ENCODE results near the gene IL31RA.

The IL31RA gene

DNA sequence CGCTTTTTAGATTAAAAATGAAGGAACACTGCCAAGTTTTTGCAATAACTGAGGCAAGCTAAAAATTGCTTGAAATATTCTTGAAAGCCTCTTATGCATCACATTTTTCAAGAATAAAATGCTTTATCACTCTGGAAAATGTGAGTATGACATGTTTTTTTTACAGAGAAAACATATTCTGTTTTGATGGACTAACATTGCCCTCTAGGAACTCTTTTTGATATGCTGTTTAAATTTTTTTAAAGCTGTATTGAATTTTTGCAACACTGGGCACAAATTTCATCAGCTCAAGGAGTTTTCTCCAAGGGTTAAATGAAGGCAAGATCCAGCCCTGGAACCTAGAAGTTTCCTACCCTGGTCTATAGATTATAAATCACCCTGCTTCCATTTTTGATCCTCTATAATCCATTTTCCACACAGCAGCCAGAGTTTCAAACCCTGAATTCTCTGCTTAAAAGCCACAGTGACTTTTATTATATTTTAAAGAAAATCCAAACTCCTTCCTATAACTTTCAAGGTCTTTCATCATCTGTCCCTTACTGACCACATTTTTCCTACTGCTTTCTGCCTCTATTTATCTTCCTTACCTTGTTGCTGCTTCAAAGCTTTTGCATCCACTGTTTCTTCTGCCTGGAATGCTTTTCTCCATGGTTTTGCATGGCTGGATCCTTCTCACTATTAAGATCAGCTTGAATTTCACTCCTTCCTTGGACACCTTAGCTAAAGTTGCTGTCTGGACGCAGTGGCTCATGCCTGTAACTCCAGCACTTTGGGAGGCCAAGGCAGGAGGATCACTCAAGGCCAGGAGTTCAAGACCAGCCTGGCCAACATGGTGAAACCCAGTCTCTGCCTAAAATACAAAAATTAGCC lies 60.9 kb downstream of the IL31RA start:
- Histone ChIP-seq H2BK15ac (replicated peaks; ENCODE audit: low read depth) (no peak overlapping the region), H3K9ac (ENCODE audit: low read length) (no peak overlapping the region), H3K23ac (ENCODE audit: low read length) (no peak overlapping the region), H2BK120ac (ENCODE audit: low read depth, low read length) (no peak overlapping the region), H3K79me2 (ENCODE audit: control insufficient read depth, insufficient read depth, low read length) (no peaks in the 10 kb centered on the region), H3K4me2 (ENCODE audit: low read length) (no peak overlapping the region), H3K27ac (ENCODE audit: low read depth, low read length) (no peak overlapping the region), H3K18ac (ENCODE audit: low read length) (no peak overlapping the region), H3K4me3 (ENCODE audit: low read length) (no peak overlapping the region), H3K79me1 (ENCODE audit: low read length) (no peaks in the 10 kb centered on the region), H2BK5ac (ENCODE audit: low read length) (no peak overlapping the region), H3K4ac (ENCODE audit: low read depth, low read length) (no peak overlapping the region), H4K8ac (ENCODE audit: low read depth, low read length) (no peak overlapping the region), H3K36me3 (ENCODE audit: control insufficient read depth, insufficient read depth, low read length) (no peaks in the 10 kb centered on the region), H4K5ac (ENCODE audit: low read length) (no peak overlapping the region), H2AK5ac (ENCODE audit: low read length) (no peak overlapping the region), H3K56ac (ENCODE audit: low read length) (no peak overlapping the region), H3K27me3 (ENCODE audit: insufficient read depth, low read length, poor library complexity) (no peaks in the 10 kb centered on the region), H3K4me1 (ENCODE audit: control insufficient read depth, low read depth, low read length) (no peaks in the 10 kb centered on the region)
- no CpG with 5 or more reads among the region's 2 CpGs for WGBS (ENCODE audit: extremely low coverage, insufficient coverage, low lambda C conversion rate)
- no peak for DNase-seq

DNA sequence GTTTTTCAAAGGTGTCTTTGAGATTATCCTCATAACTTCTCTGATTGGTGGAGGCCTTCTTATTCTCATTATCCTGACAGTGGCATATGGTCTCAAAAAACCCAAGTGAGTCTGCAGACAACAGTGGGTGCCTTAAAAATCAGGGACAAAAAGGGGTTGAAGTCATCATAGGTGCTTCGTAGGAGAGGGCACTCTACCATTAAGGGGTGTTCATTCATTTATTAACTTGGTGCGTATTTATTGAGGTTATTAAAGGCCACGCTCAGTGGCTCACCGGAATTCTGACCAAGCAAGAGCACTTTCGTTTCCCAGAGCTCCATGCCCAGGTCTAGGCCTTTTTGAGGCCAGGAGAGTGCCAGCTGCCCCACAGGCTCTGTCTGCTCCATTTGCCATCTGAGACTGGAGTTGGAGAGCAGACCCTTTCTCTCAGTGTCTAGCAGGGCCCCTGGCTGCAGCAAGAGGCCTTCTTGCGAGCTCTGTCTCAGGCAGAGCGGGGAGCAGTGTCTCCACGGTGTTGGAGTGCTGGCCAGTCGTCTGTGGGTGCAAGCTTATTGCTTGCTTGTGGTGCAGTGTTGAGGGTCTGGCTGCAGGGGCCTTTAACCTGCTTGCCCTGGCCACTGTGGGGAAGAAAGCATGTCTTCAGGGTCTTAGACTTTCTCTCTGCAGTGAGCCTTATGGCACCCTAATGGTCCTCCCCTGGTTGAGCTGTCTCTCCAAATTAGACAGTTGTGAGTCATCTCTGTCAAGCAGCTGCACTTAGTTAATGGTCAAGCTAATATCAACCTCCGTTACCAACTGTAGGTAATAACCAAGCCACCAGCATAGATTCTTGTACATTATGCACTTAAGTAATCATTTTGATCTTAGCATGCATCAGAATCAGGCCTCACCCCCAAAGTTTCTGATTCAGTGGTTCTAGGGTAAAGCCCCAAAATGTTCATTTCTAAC lies 62.6 kb downstream of the IL31RA start:
- Histone ChIP-seq H3K36me3 (ENCODE audit: control insufficient read depth, insufficient read depth, low read length) (no peaks in the 10 kb centered on the region), H3K27me3 (ENCODE audit: insufficient read depth, low read length, poor library complexity) (no peaks in the 10 kb centered on the region), H2BK5ac (ENCODE audit: low read length) (no peak overlapping the region), H3K4me2 (ENCODE audit: low read length) (no peak overlapping the region), H3K23ac (ENCODE audit: low read length) (no peak overlapping the region), H4K5ac (ENCODE audit: low read length) (no peak overlapping the region), H2BK120ac (ENCODE audit: low read depth, low read length) (no peak overlapping the region), H3K9ac (ENCODE audit: low read length) (no peak overlapping the region), H3K56ac (ENCODE audit: low read length) (no peak overlapping the region), H3K18ac (ENCODE audit: low read length) (no peak overlapping the region), H3K4ac (ENCODE audit: low read depth, low read length) (no peak overlapping the region), H3K27ac (ENCODE audit: low read depth, low read length) (no peak overlapping the region), H2BK15ac (replicated peaks; ENCODE audit: low read depth) (no peak overlapping the region), H2AK5ac (ENCODE audit: low read length) (no peak overlapping the region), H3K4me1 (ENCODE audit: control insufficient read depth, low read depth, low read length) (no peaks in the 10 kb centered on the region), H3K79me1 (ENCODE audit: low read length) (no peaks in the 10 kb centered on the region), H3K4me3 (ENCODE audit: low read length) (no peak overlapping the region), H4K8ac (ENCODE audit: low read depth, low read length) (no peak overlapping the region), H3K79me2 (ENCODE audit: control insufficient read depth, insufficient read depth, low read length) (no peaks in the 10 kb centered on the region)
- no peak for DNase-seq
- WGBS (ENCODE audit: extremely low coverage, insufficient coverage, low lambda C conversion rate): no CpG with 5 or more reads among the region's 10 CpGs

DNA sequence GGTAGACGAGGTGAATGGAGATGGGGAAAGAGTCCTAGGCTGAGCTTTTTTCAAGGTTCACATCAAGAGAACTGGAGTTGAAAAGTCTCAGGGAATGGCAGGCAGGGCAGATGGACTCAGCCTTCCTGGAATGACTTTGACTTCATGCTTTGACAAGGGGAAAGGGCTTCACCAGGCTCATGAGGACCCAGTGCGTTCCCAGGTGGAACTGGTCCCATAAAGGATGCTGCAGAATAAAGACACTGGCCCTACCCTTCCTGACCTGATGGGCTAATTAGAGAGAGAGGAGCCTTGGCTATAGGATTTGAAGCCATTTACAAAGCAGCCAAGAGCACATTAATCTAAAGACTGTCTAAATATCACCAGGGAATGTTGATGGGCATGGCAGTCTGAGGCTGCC lies 63.8 kb downstream of the IL31RA start:
- no peak overlapping the region for H2BK15ac ChIP-seq (replicated peaks; ENCODE audit: low read depth)
- no peak overlapping the region for H3K56ac ChIP-seq (ENCODE audit: low read length)
- H3K27ac ChIP-seq (ENCODE audit: low read depth, low read length): no peak overlapping the region
- H3K36me3 ChIP-seq (ENCODE audit: control insufficient read depth, insufficient read depth, low read length): no peaks in the 10 kb centered on the region
- no peak overlapping the region for H3K18ac ChIP-seq (ENCODE audit: low read length)
- H2AK5ac ChIP-seq (ENCODE audit: low read length): no peak overlapping the region
- H3K23ac ChIP-seq (ENCODE audit: low read length): no peak overlapping the region
- H3K27me3 ChIP-seq (ENCODE audit: insufficient read depth, low read length, poor library complexity): no peaks in the 10 kb centered on the region
- H4K8ac ChIP-seq (ENCODE audit: low read depth, low read length): no peak overlapping the region
- no peak overlapping the region for H3K9ac ChIP-seq (ENCODE audit: low read length)
- no peak overlapping the region for H2BK120ac ChIP-seq (ENCODE audit: low read depth, low read length)
- no peak for DNase-seq
- WGBS (ENCODE audit: extremely low coverage, insufficient coverage, low lambda C conversion rate): no CpG with 5 or more reads among the region's 2 CpGs
- no peak overlapping the region for H3K4ac ChIP-seq (ENCODE audit: low read depth, low read length)
- no peak overlapping the region for H2BK5ac ChIP-seq (ENCODE audit: low read length)
- no peak overlapping the region for H3K4me3 ChIP-seq (ENCODE audit: low read length)
- no peak overlapping the region for H3K4me2 ChIP-seq (ENCODE audit: low read length)
- no peak overlapping the region for H4K5ac ChIP-seq (ENCODE audit: low read length)
- H3K79me1 ChIP-seq (ENCODE audit: low read length): no peaks in the 10 kb centered on the region
- H3K4me1 ChIP-seq (ENCODE audit: control insufficient read depth, low read depth, low read length): no peaks in the 10 kb centered on the region
- H3K79me2 ChIP-seq (ENCODE audit: control insufficient read depth, insufficient read depth, low read length): no peaks in the 10 kb centered on the region

DNA sequence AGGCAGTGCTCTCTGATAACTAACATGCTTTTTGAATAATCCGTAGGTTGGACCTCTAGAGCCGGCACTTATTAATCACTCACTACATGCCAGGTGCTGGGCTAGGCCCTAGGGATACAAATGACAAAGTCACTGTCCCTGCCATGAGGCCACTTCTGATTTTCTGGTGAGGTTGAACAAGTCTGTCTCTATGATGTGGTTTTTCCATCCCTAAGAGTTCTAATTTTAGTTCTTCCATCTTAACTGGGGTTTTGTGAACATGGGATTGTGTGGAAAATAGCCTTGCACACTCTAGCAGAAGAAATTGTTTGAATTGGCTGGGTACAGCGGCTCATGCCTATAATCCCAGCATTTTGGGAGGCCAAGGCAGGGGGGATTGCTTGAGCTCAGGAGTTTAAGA lies 64.6 kb downstream of the IL31RA start:
- H3K79me2 ChIP-seq (ENCODE audit: control insufficient read depth, insufficient read depth, low read length): no peaks in the 10 kb centered on the region
- H3K27me3 ChIP-seq (ENCODE audit: insufficient read depth, low read length, poor library complexity): no peaks in the 10 kb centered on the region
- no peak overlapping the region for H3K56ac ChIP-seq (ENCODE audit: low read length)
- H4K5ac ChIP-seq (ENCODE audit: low read length): no peak overlapping the region
- no CpG with 5 or more reads among the region's 3 CpGs for WGBS (ENCODE audit: extremely low coverage, insufficient coverage, low lambda C conversion rate)
- no peak for DNase-seq
- H3K4me3 ChIP-seq (ENCODE audit: low read length): no peak overlapping the region
- H3K4ac ChIP-seq (ENCODE audit: low read depth, low read length): no peak overlapping the region
- H3K79me1 ChIP-seq (ENCODE audit: low read length): no peaks in the 10 kb centered on the region
- H2BK15ac ChIP-seq (replicated peaks; ENCODE audit: low read depth): no peak overlapping the region
- no peak overlapping the region for H2BK120ac ChIP-seq (ENCODE audit: low read depth, low read length)
- H3K9ac ChIP-seq (ENCODE audit: low read length): no peak overlapping the region
- no peak overlapping the region for H2AK5ac ChIP-seq (ENCODE audit: low read length)
- H3K4me1 ChIP-seq (ENCODE audit: control insufficient read depth, low read depth, low read length): no peaks in the 10 kb centered on the region
- no peak overlapping the region for H3K4me2 ChIP-seq (ENCODE audit: low read length)
- H3K18ac ChIP-seq (ENCODE audit: low read length): no peak overlapping the region
- H3K23ac ChIP-seq (ENCODE audit: low read length): no peak overlapping the region
- H4K8ac ChIP-seq (ENCODE audit: low read depth, low read length): no peak overlapping the region
- no peak overlapping the region for H3K27ac ChIP-seq (ENCODE audit: low read depth, low read length)
- H2BK5ac ChIP-seq (ENCODE audit: low read length): no peak overlapping the region
- H3K36me3 ChIP-seq (ENCODE audit: control insufficient read depth, insufficient read depth, low read length): no peaks in the 10 kb centered on the region

DNA sequence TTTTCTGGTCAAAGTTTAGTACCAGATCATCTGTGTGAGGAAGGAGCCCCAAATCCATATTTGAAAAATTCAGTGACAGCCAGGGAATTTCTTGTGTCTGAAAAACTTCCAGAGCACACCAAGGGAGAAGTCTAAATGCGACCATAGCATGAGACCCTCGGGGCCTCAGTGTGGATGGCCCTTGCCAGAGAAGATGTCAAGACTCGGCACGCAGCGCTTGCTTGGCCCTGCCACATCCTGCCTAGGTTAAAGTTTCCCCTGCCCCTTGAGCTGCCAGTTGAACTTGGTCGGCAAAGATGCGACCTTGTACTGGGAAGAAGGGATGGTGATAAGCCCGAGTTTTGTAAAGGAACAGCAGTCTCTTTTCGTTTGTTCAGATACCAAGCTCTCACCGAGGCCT lies 65.8 kb downstream of the IL31RA start:
- no peak overlapping the region for H3K23ac ChIP-seq (ENCODE audit: low read length)
- no peak overlapping the region for H2BK120ac ChIP-seq (ENCODE audit: low read depth, low read length)
- H3K36me3 ChIP-seq (ENCODE audit: control insufficient read depth, insufficient read depth, low read length): no peaks in the 10 kb centered on the region
- no peaks in the 10 kb centered on the region for H3K4me1 ChIP-seq (ENCODE audit: control insufficient read depth, low read depth, low read length)
- no peak overlapping the region for H3K56ac ChIP-seq (ENCODE audit: low read length)
- H4K5ac ChIP-seq (ENCODE audit: low read length): no peak overlapping the region
- no peak overlapping the region for H3K27ac ChIP-seq (ENCODE audit: low read depth, low read length)
- no peak overlapping the region for H3K4ac ChIP-seq (ENCODE audit: low read depth, low read length)
- DNase-seq: no peak
- H3K79me1 ChIP-seq (ENCODE audit: low read length): no peaks in the 10 kb centered on the region
- H3K4me3 ChIP-seq (ENCODE audit: low read length): no peak overlapping the region
- H3K79me2 ChIP-seq (ENCODE audit: control insufficient read depth, insufficient read depth, low read length): no peaks in the 10 kb centered on the region
- H3K27me3 ChIP-seq (ENCODE audit: insufficient read depth, low read length, poor library complexity): no peaks in the 10 kb centered on the region
- no peak overlapping the region for H3K9ac ChIP-seq (ENCODE audit: low read length)
- no peak overlapping the region for H2BK15ac ChIP-seq (replicated peaks; ENCODE audit: low read depth)
- no peak overlapping the region for H4K8ac ChIP-seq (ENCODE audit: low read depth, low read length)
- no CpG with 5 or more reads among the region's 10 CpGs for WGBS (ENCODE audit: extremely low coverage, insufficient coverage, low lambda C conversion rate)
- no peak overlapping the region for H3K4me2 ChIP-seq (ENCODE audit: low read length)
- no peak overlapping the region for H2AK5ac ChIP-seq (ENCODE audit: low read length)
- H3K18ac ChIP-seq (ENCODE audit: low read length): no peak overlapping the region
- no peak overlapping the region for H2BK5ac ChIP-seq (ENCODE audit: low read length)

Data from mesendoderm (in vitro differentiated cells).